Tibial nerve (tissue), 4 donors: ENCODE results near the gene MELTF. TPM values are rescaled to one million over a fixed set of nuclear protein-coding genes. Genes with fewer than 3 reads are reported as not detected.
A peak's percentile ranks its signal among the peaks of the same experiment; 100 is the strongest.

Experiments used
- DNase-seq, 2 donors: peaks; one replicate each; pipeline ENCODE4 v3.0.0-alpha.2; 2019; ENCODE audit warnings: low spot score in 2 of 2
- H3K27ac ChIP-seq, 4 donors: fragments of 200-600 bp; sonication (generic) in 3 of 4; one replicate each; pipeline ENCODE4 v1.5.1; 2017 to 2019; ENCODE audit warnings: mild to moderate bottlenecking in 1 of 4
- H3K27me3 ChIP-seq, 2 donors: fragments of 200-600 bp; sonication (generic) in 1 of 2; one replicate each; pipeline versions ENCODE4 v1.5.1 to v1.6.0; 2017 to 2019
- H3K36me3 ChIP-seq, 3 donors: fragments of 200-600 bp; sonication (generic); one replicate each; pipeline ENCODE4 v1.5.1; 2018 to 2019
- H3K4me1 ChIP-seq, 4 donors: fragments of 200-600 bp; sonication (generic) in 3 of 4; one replicate each; pipeline ENCODE4 v1.5.1; 2017 to 2019
- H3K4me3 ChIP-seq, 4 donors: fragments of 200-600 bp; sonication (generic) in 3 of 4; one replicate each; pipeline ENCODE4 v1.5.1; 2017 to 2019; ENCODE audit warnings: mild to moderate bottlenecking in 1 of 4, moderate library complexity in 1 of 4
- H3K9me3 ChIP-seq, 4 donors: fragments of 200-600 bp; sonication (generic) in 3 of 4; one replicate each; pipeline ENCODE4 v1.5.1; 2017 to 2019
- CTCF ChIP-seq, 5 experiments: fragments of 200-600 bp in 3 of 5; fragments of 450-650 bp in 2 of 5; sonication (generic) in 3 of 5; IDR thresholded peaks; one replicate each; pipeline ENCODE4 v1.5.1; 2016 to 2019; ENCODE audit warnings: antibody characterized with exemption in 5 of 5, mild to moderate bottlenecking in 3 of 5, moderate library complexity in 2 of 5
- EP300 ChIP-seq, 2 donors: sonication (generic); formaldehyde crosslinking; IDR thresholded peaks; one replicate each; pipeline ENCODE4 v1.6.1; 2017; ENCODE audit warnings: antibody characterized with exemption in 2 of 2, mild to moderate bottlenecking in 1 of 2
- POLR2A ChIP-seq, 2 donors: fragments of 450-650 bp; IDR thresholded peaks; one replicate each; pipeline ENCODE4 v1.6.1; 2017; ENCODE audit warnings: antibody characterized with exemption in 2 of 2, mild to moderate bottlenecking in 2 of 2, moderate library complexity in 2 of 2
- WGBS, 2 donors: methylation state at CpG; one replicate each; pipeline ENCODE4 v1.1.5; 2018; 5-methylcytosine and 5-hydroxymethylcytosine counted together
- total RNA-seq, 4 donors: library from RNA; depleted of rRNA; stranded (reverse); fragments of >200 nt; gene quantifications; one replicate each; pipeline ENCODE4 v1.1.0, GENCODE V29; 2016

MELTF gene
- total RNA-seq, 4 donors from 2014 or later: 3.3 to 8.8 (median 7.0) TPM

DNA sequence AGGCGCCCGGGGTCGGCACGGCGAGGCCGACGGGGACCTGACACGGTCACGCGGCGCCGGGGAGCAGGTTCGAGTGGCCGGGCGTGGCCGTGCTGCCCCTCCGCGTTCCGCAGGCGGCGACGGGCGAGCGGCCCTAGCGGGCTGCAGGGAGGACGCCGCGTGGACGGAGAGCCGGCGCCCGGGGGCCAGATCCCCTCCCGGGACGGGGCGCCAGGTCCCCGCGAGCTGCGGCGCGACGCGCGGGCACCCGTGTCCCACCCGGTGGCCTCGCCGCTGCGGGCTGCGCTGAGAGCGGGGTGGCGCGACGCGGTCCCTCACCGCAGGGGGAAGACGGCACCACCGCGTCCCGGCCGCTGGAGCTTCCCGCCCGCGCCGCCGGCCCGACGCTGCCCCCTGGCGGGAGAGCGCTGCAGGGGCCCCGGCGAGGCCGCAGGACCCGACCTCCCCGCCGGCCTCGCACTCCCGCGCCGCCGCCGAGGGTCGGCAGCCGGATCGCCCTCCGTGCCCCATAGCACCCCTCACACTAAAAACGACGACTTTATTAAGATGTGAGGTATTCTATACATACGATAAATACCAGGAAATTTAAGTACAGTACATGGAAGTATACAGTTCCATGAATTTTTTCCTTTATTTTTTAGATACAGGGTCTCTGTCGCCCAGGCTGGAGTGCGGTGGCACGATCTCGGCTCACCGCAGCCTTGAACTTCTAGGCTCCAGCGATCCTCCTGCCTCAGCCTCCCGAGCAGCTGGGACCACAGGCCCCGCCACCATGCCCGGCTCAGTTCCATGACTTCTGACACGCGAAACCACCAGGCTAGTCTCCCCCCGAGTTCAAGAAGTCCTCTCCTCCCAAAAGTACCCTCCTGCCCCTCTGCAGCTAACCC is 59.7 kb downstream of the MELTF start:
- H3K27me3 ChIP-seq: no peaks in the 10 kb centered on the region
- H3K4me1 ChIP-seq: peaks cover 0 to 23% (median 4%) of the 10 kb centered on the region in 4 donors
- H3K27ac ChIP-seq: peak overlapping the region in 3 of 4 donors; percentile 62 to 84 (median 65)
- 14 to 19% methylated on average over 50 to 61 of the region's 100 CpGs for WGBS, 2 donors
- peaks cover 0 to 23% (median 0%) of the 10 kb centered on the region in 3 donors for H3K36me3 ChIP-seq
- peak overlapping the region; percentile 79 to 93 (median 82) for H3K4me3 ChIP-seq
- no peaks in the 10 kb centered on the region for H3K9me3 ChIP-seq
- DNase-seq: no peak
- TF ChIP-seq POLR2A (IDR thresholded peaks at IDR 0.05) (peak in 1 of 2 donors; percentile 29), CTCF (IDR thresholded peaks at IDR 0.05) (peak; percentile 90 to 98 (median 96)), EP300 (IDR thresholded peaks at IDR 0.05) (no peak)

GRCh38 chr3:196969134-196969659 is 60.4 kb downstream of the MELTF start:
- peak overlapping the region; percentile 79 to 93 (median 82) for H3K4me3 ChIP-seq
- WGBS, 2 donors: 0% methylated on average over 9 of the region's 72 CpGs; no CpG with 5 or more reads in 1 of the 2 donors
- peaks cover 0 to 23% (median 4%) of the 10 kb centered on the region in 4 donors for H3K4me1 ChIP-seq
- H3K27ac ChIP-seq: peak overlapping the region; percentile 62 to 84 (median 66)
- peaks cover 0 to 25% (median 0%) of the 10 kb centered on the region in 3 donors for H3K36me3 ChIP-seq
- DNase-seq: no peak
- H3K9me3 ChIP-seq: no peaks in the 10 kb centered on the region
- no peak for TF ChIP-seq CTCF (IDR thresholded peaks at IDR 0.05)
- TF ChIP-seq POLR2A (IDR thresholded peaks at IDR 0.05): no peak
- TF ChIP-seq EP300 (IDR thresholded peaks at IDR 0.05): no peak
- H3K27me3 ChIP-seq: no peaks in the 10 kb centered on the region

DNA sequence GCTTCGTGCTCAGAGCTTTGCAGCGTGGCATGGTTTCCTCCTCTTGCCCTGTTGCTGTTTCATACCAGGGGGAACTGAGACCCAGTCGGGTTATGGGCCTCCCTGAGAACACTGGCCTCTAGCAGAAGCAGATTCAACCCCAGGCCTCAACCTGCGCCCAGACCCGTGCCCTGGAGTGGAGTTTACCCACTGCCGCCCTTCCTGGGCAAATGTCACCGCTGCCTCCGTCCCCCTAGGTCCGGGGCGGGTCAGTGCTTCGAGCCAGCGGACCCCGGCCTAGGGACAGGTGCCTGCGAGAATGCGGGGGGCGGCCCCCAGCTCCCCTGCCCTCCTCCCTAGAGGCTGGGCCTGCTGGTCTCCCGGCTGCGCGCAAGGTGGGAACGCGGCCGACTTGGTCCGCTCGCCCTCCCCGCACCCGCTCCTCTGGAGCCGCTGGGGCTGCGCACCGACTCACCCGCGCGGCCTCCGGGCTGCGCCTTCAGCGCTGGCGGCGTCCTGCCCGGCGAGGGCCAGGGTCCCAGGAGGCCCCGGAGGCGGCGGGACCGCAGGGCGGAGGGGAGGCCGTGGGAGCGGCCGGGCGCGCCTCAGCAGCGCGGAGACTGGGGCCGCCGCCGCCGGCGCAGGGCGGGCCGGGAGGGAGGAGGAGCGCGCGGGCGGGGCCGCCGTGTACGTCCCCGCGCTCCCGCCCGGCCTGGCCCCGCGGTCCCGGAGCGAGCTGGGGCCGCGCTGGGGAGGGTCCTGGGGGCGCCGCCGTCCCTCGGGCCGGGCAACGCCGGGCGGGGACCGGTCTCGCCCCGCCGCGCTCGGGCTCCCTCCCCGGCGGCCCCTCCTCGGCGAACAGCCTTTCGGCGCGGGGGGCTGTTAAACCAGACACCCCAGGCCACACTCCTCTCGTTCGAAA is 61.1 kb downstream of the MELTF start, which contains the start of gene PIGZ:
Gene PIGZ, minus strand, starts transcription at position 601 of the 901 bp plus-strand sequence. CDS start 16,802 bp downstream, outside the sequence.
- H3K36me3 ChIP-seq: peaks cover 0 to 25% (median 0%) of the 10 kb centered on the region in 3 donors
- 6 to 13% methylated on average over 4 to 32 of the region's 98 CpGs for WGBS, 2 donors
- H3K4me1 ChIP-seq: peaks cover 0 to 23% (median 4%) of the 10 kb centered on the region in 4 donors
- H3K9me3 ChIP-seq: no peaks in the 10 kb centered on the region
- DNase-seq: no peak
- TF ChIP-seq EP300 (IDR thresholded peaks at IDR 0.05): no peak
- peak in 1 of 2 donors; percentile 43 for TF ChIP-seq POLR2A (IDR thresholded peaks at IDR 0.05)
- H3K4me3 ChIP-seq: peak within 1 kb of the TSS; percentile 79 to 93 (median 82)
- H3K27me3 ChIP-seq: no peaks in the 10 kb centered on the region
- H3K27ac ChIP-seq: peak within 1 kb of the TSS; percentile 62 to 84 (median 66)

DNA sequence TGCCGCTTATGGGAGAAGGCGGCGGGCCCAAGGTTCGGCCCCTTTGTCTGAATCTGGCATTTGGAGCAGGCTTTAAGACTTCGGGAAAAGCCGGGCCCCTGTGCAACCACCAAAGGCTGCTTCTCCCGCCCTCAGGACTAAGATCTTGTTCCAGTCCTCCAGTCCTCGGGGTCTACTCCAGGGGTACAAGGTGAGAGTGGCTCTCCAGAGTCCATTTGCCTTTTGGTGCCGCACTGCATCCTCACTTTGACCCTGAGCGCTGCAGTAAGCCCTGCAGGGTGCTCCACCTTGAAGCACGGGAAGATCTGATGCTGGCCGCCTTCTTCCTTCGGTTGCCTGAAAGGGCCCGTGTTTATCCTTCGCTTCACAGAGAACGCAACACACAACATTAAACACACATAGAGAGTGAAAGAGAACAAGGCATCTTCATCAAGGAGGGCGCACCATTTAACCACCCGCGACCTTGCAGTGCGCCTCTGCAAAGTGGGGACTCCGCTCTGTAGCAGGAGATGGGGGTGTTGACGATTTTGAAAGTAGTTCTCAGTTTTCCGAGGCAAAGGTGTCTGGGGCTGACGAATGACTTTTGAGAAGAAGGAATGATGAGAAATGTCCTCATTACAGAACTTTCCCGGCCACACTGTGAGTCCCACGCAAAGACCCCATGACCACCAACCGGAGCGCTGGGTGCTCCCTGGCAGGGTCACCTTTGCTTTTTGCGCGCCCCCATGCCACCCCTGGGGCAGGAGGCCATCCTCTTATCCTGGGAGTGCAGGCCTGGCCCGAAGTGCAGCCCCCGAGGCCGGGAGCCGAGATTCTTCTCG is 62.0 kb downstream of the MELTF start:
- peaks cover 0 to 25% (median 0%) of the 10 kb centered on the region in 3 donors for H3K36me3 ChIP-seq
- H3K9me3 ChIP-seq: no peaks in the 10 kb centered on the region
- 53 to 58% methylated on average over 34 to 35 of the region's 35 CpGs for WGBS, 2 donors
- TF ChIP-seq CTCF (IDR thresholded peaks at IDR 0.05): no peak
- no peak for TF ChIP-seq EP300 (IDR thresholded peaks at IDR 0.05)
- no peak for DNase-seq
- peak overlapping the region; percentile 51 to 93 (median 78) for H3K4me3 ChIP-seq
- H3K27ac ChIP-seq: no peak overlapping the region
- peaks cover 0 to 23% (median 4%) of the 10 kb centered on the region in 4 donors for H3K4me1 ChIP-seq
- no peaks in the 10 kb centered on the region for H3K27me3 ChIP-seq
